Endodermal cell (in vitro differentiated cells): ENCODE measurements around the gene LPIN1. TPM values are rescaled to one million over a fixed set of nuclear protein-coding genes. Genes with fewer than 3 reads are reported as not detected.

Experiments used
- DNase-seq: peaks from one replicate; pipeline ENCODE4 v3.0.0-alpha.2; 2017
- H3K27ac ChIP-seq: 2 replicates; pipeline ENCODE4 v1.5.1; 2013; ENCODE audit warnings: mild to moderate bottlenecking, low read depth, low read length, moderate library complexity
- H3K27me3 ChIP-seq: 2 replicates; pipeline ENCODE4 v1.6.1; 2013; ENCODE audit warnings: mild to moderate bottlenecking, low read length, moderate library complexity; ENCODE audit not compliant: insufficient read depth, control insufficient read depth, poor library complexity, severe bottlenecking
- H3K36me3 ChIP-seq: 2 replicates; pipeline ENCODE4 v1.7.0; 2013; ENCODE audit warnings: mild to moderate bottlenecking, low read length, moderate library complexity; ENCODE audit not compliant: control insufficient read depth, insufficient read depth
- H3K4me1 ChIP-seq: one replicate; pipeline ENCODE4 v1.7.0; 2013; ENCODE audit warnings: low read length; ENCODE audit not compliant: control insufficient read depth, insufficient read depth
- H3K4me3 ChIP-seq: 2 replicates; pipeline ENCODE4 v1.5.1; 2013; ENCODE audit warnings: mild to moderate bottlenecking, low read length, moderate library complexity
- H3K9ac ChIP-seq: 2 replicates; pipeline ENCODE4 v1.6.1; 2013; ENCODE audit warnings: mild to moderate bottlenecking, low read length, moderate library complexity; ENCODE audit not compliant: poor library complexity, severe bottlenecking; ENCODE audit errors: extremely low read depth
- H3K9me3 ChIP-seq: 2 replicates; pipeline ENCODE4 v1.6.1; 2013; ENCODE audit warnings: mild to moderate bottlenecking, low read length, moderate library complexity; ENCODE audit not compliant: control insufficient read depth
- H3K27ac Mint-ChIP-seq: 2 replicates; pipeline ENCODE4 v1.8.0; 2020; ENCODE audit warnings: mixed read lengths
- H3K27me3 Mint-ChIP-seq: 2 replicates; pipeline ENCODE4 v1.8.0; 2021; ENCODE audit warnings: mild to moderate bottlenecking, mixed read lengths; ENCODE audit not compliant: insufficient read depth
- H3K36me3 Mint-ChIP-seq: 2 replicates; pipeline ENCODE4 v1.8.0; 2020; ENCODE audit warnings: low read depth, mixed read lengths
- H3K4me1 Mint-ChIP-seq: 2 replicates; pipeline ENCODE4 v1.8.0; 2020; ENCODE audit warnings: mixed read lengths
- H3K4me3 Mint-ChIP-seq: 2 replicates; pipeline ENCODE4 v1.8.0; 2020; ENCODE audit warnings: mild to moderate bottlenecking, moderate library complexity, mixed read lengths
- H3K9me3 Mint-ChIP-seq: 2 replicates; pipeline ENCODE4 v1.8.0; 2020; ENCODE audit warnings: mild to moderate bottlenecking, mixed read lengths
- CTCF ChIP-seq: fragments of 200-600 bp; sonication (generic); conservative IDR thresholded peaks from 2 replicates; pipeline ENCODE4 v1.5.0; 2021; ENCODE audit warnings: antibody characterized with exemption, mild to moderate bottlenecking
- WGBS, 2 experiments: methylation state at CpG; one replicate each; pipeline versions ENCODE4 v1.1.5 to v1.1.7; 2013; ENCODE audit warnings: missing lambda C conversion rate in 2 of 2, mixed read lengths in 1 of 2; ENCODE audit not compliant: insufficient coverage in 1 of 2, insufficient read length in 1 of 2; 5-methylcytosine and 5-hydroxymethylcytosine counted together
- total RNA-seq, 2 donors: library from RNA; stranded (reverse); fragmentation: NEBNext Ultra II Directional in 1 of 2; extraction: Animal tissue kit (Norgen Biotek cat#: 25700) in 1 of 2; gene quantifications; 2 replicates in 1 of 2; 3 replicates in 1 of 2; pipeline ENCODE4 v1.2.1, GENCODE V29; 2021

The LPIN1 gene
- total RNA-seq, 2 donors from 2014 or later, result 23.9 to 24.3 TPM

- Histone ChIP-seq H3K9ac (no peak overlapping the region), H3K36me3 (peaks cover 36% of the 10 kb centered on the region), H3K27me3 (no peaks in the 10 kb centered on the region), H3K27ac (no peak overlapping the region), H3K9me3 (no peaks in the 10 kb centered on the region), H3K4me3 (no peak overlapping the region), H3K4me1 (no peaks in the 10 kb centered on the region)
- WGBS, 2 experiments, result 91 to 93% methylated on average over 3 to 4 of the region's 4 CpGs
- Mint-ChIP-seq H3K27ac (no peak overlapping the region), H3K9me3 (peaks cover 18% of the 10 kb centered on the region), H3K4me1 (peaks cover 12% of the 10 kb centered on the region), H3K4me3 (no peak overlapping the region), H3K36me3 (peaks cover 49% of the 10 kb centered on the region), H3K27me3 (no peaks in the 10 kb centered on the region)
- DNase-seq, result no peak
- TF ChIP-seq CTCF, result no peak
Measured at GRCh38 chr2:11764359-11764758, 17.9 kb downstream of the LPIN1 start.

GRCh38 chr2:11764920-11765319 is 18.5 kb downstream of the LPIN1 start:
- Histone ChIP-seq H3K27me3 (no peaks in the 10 kb centered on the region), H3K36me3 (peaks cover 36% of the 10 kb centered on the region), H3K27ac (no peak overlapping the region), H3K4me3 (no peak overlapping the region), H3K4me1 (no peaks in the 10 kb centered on the region), H3K9me3 (no peaks in the 10 kb centered on the region), H3K9ac (no peak overlapping the region)
- Mint-ChIP-seq H3K4me1 (peaks cover 12% of the 10 kb centered on the region), H3K27ac (no peak overlapping the region), H3K36me3 (peaks cover 49% of the 10 kb centered on the region), H3K27me3 (no peaks in the 10 kb centered on the region), H3K9me3 (peaks cover 17% of the 10 kb centered on the region), H3K4me3 (no peak overlapping the region)
- 94 to 95% methylated on average over 9 to 10 of the region's 10 CpGs for WGBS, 2 experiments
- no peak for DNase-seq
- TF ChIP-seq CTCF, result no peak

GRCh38 chr2:11765501-11765900 is 19.1 kb downstream of the LPIN1 start:
- Histone ChIP-seq H3K9ac (no peak overlapping the region), H3K27me3 (no peaks in the 10 kb centered on the region), H3K9me3 (no peaks in the 10 kb centered on the region), H3K4me1 (no peaks in the 10 kb centered on the region), H3K36me3 (peaks cover 38% of the 10 kb centered on the region), H3K4me3 (no peak overlapping the region), H3K27ac (no peak overlapping the region)
- DNase-seq, result no peak
- Mint-ChIP-seq H3K9me3 (peaks cover 11% of the 10 kb centered on the region), H3K4me3 (no peak overlapping the region), H3K27me3 (no peaks in the 10 kb centered on the region), H3K36me3 (peaks cover 49% of the 10 kb centered on the region), H3K4me1 (peaks cover 12% of the 10 kb centered on the region), H3K27ac (no peak overlapping the region)
- 90 to 91% methylated on average over 13 of the region's 13 CpGs for WGBS, 2 experiments
- no peak for TF ChIP-seq CTCF
